GM19438 (cell line): Measurements from ENCODE around the gene OR13F1.
"Not testable (repeated sequence)": the region's sequence is repeated elsewhere in the genome, so short reads cannot be mapped to it uniquely, and the experiment has no call there.

Source experiments
- ATAC-seq: cut with Tn5 transposase; IDR thresholded peaks from one replicate; pipeline ENCODE4 v1.9.1; 2021; ENCODE audit warnings: low read depth; ENCODE audit not compliant: unreplicated experiment

The OR13F1 gene

GRCh38 chr9:104503963-104504362 lies at the start of gene OR13F1:
TSS of gene OR13F1 (plus strand) at chr9:104504263. CDS start at chr9:104504263, 0 bp downstream.
- no peak for ATAC-seq

GRCh38 chr9:104456831-104457230 lies 47.2 kb upstream of the OR13F1 start:
- no peak for ATAC-seq

DNA sequence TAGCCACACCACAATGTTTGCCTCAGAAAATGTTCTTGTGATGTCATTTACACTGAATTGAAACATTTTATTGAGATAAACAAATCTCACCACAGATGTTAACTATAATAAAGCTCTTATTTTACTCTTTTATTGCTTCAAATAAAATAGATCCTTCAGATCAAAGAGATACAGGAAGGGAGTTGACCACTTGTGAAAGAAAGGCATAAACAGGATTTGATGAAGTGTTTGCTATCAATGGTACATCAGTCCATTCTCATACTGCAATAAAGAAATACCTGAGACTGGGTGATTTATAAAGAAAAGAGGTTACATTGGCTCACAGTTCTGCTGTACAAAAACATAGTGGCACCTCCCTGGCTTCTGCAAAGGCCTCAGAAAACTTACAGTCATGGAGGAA lies 40.2 kb upstream of the OR13F1 start:
- ATAC-seq: no peak

DNA sequence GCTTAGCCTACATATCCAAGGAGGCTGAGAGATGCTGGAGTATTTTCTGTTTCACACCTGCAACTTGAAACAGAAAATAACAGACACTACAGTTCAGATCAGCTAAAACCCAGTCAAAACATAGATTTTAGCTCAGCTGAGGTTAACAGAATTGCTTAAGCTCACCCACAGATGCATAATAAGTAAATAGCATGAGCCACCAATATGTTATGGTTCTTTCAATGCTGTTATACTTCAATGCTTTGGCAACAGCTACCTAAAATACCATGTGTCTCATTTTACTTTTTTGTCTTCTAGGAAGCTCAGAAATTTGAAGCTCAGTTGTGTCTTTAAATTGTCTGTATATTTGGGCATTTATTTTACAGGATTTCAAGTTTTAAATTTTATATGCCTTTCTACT lies 35.8 kb upstream of the OR13F1 start:
- ATAC-seq: no peak

DNA sequence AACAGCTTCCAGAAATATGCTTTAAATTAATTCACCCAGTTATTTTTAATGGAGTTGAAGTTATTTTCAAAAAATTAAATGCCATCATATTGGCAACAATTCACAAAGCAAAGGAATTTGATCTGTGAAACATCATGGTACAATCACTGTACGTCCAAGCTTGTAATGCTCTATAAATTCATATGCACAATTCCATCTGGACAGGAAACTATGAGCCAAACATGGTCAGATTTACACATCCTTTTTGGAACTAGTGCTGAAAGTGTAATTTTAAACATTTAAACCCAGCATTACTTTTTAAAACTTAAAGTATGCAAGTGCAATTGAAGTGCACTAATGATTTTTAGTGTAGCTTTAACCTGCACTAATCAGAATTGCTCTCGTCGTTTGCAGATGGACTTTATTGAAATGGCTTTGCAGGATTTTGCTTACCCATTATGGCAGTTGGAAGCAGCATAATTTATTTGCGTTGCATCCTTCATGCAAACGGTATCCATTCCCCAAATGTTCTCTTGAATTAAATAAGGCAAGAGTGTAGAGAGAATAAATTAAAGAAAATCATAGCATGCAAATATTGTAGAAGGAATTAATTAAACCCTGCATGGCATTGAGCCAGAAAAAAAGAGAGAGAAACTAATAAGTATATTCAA lies 21.0 kb upstream of the OR13F1 start:
- ATAC-seq: no peak

DNA sequence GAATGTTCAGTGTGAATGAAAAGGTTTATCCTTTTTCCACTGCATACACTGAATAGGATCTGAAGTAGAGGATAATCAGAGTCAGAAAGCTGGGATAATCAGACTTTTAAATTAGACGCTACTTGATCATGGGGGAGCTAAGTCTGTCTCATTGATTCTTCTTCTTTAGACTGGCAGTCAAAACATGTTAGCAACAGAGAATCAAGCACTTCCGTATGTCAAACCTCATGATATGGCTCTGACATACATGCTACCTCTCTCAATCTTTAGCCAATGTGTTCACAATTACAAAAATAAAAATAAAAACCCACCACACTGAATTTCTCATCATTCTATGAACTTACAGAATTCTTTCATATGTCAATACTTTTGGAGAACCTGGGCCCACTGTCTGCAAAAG lies 19.0 kb upstream of the OR13F1 start:
- no peak for ATAC-seq

DNA sequence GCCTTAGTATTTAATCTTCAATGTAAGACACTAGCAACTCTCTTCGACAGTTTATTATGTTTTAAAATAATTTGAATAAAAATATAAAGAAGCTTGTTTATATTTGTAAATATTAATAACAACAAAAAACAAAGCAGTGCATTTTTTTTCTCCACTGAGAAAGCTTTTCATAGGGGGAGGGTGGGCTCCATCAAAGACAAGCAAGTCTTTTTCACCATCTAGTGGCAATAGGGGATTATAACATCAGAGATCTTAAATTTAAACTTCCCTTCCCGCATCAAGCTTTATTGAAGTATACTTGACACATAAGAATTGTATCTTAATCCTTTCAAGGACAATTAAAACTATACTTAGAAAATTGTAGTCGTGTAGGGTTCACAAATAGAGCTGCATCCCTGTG lies 9.3 kb upstream of the OR13F1 start:
- no peak for ATAC-seq

- no peak for ATAC-seq
Observed at GRCh38 chr9:104503440-104503839, 623 bp upstream of the OR13F1 start.

DNA sequence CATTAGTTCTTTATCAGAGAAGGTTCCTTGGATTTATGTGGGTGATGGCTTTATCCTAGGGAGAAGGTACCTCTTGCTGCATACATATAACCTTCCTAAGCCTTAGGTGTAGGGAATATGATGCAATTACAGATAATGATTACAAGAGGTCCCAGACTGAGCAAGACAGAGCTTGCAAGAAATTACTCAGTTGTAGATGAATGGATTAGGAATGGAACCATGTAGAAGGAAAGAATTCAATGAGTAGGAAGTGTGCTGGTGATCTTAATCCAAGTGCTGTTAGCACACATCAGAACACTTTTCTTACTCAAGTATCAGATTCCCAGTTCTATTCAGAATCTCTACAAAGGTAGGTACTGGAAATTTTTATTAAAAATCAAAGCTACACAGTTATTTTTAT lies 2.5 kb downstream of the OR13F1 start:
- ATAC-seq: no peak

- no peak for ATAC-seq
Observed at GRCh38 chr9:104514901-104515300, 10.8 kb downstream of the OR13F1 start.

- ATAC-seq: not testable (repeated sequence)
Observed at GRCh38 chr9:104520241-104520640, 16.2 kb downstream of the OR13F1 start.

DNA sequence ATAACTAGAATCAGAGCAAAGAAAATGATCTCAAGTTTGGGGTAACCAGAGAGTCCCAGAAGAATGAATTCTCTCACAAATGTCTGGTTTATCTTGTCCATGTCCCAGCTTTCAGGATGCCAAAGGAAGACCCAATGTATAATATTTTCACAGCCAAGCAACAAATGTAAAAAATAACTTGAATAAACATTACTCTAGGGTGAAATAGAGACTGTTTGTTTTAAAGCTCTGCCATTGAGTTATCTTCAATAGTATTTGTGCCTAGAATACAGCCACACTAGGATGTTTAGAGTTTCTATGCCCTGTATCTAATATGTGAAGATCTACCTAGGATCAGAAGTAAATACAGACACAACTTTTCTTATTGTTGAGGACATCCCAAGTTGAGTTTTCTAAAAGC lies 23.0 kb downstream of the OR13F1 start, which contains the start of gene OR13C4:
Gene OR13C4 (minus strand): TSS at position 101 of the 400 bp plus-strand sequence. CDS start 0 bp downstream, at position 101.
- ATAC-seq: no peak

GRCh38 chr9:104536756-104537155 lies 32.7 kb downstream of the OR13F1 start, which contains the start of gene OR13C3:
TSS of gene OR13C3 (minus strand) at chr9:104536856. CDS start at chr9:104536723, 133 bp downstream.
- no peak for ATAC-seq

DNA sequence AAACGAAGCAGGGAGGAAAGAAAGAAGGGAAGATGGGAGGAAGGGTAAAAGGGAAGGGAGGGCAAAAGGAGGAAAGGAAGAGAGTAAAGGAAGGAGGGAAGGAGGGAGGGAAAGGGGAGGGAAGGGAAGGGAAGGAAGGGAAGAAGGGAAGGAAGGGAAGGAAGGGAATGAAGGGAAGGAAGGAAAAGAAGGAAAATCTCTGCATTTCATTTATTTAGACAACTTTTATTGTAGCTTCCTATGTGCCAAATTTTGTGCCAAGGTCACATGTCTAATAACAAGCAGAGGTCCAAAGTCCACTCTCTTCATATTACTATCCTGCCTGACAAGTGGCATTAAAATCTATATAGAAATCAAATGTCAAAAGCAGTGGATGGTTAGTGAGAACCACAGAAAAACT lies 35.2 kb downstream of the OR13F1 start:
- no peak for ATAC-seq

DNA sequence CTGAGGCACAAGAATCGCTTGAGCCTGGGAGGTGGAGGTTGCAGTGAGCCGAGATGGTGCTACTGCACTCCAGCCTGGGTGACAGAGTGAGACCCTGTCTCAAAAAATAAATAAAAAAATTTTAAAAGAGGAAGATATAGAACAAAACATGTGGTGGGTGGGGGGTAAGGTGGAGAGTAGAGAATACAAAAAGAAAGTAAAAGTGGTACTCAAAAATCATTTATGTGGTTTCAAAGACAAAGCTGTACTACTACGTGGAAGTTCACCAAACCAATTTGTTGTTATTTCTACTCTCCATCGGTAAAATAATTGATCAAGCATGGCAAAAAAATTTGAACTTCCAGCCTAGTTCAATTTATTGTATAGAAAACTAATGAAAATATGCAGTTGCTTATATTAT lies 40.6 kb downstream of the OR13F1 start:
- no peak for ATAC-seq

DNA sequence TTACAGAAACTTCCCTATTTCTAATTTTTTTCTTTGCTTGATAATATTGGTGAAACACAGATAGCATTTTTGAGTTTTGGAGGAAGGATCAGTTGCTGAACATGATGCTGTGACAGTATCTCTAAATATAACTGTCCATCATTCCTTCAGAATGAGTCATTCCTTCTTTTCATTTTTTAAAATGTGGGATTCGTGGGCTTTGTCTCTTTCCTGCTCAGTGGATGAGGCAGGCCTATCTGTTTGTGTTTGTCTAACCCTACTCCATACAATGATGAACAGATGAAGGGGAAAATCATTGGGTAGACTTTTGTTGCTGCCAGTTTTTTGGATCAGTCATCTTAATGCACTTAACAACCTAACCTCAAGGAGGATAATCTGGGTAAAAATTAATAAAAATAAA lies 49.2 kb downstream of the OR13F1 start:
- ATAC-seq: no peak
